Measurements from ENCODE around the gene ARGLU1.

GRCh38 chr13:106565127-106565775 lies 2.7 kb downstream of the ARGLU1 start:
- TF ChIP-seq CTCF (IDR thresholded peaks at IDR 0.05; ENCODE audit: borderline replicate concordance, extremely low read depth, low read length, poor library complexity, severe bottlenecking), result no peak
- no peak for TF ChIP-seq EZH2 (IDR thresholded peaks at IDR 0.05; ENCODE audit: borderline replicate concordance, low read depth, low read length, severe bottlenecking)

Data from DND-41 (cell line).